K562 (cell line): ENCODE results near the gene HBB. TPM values are rescaled to one million over a fixed set of nuclear protein-coding genes. Genes with fewer than 3 reads are reported as not detected.

Experiments
- ATAC-seq: fragments of 200-7000 bp; cut with Tn5 transposase; 3 replicates; pipeline ENCODE4 v1.9.1; 2020; ENCODE audit warnings: moderate library complexity
- BruUV-seq: library from RNA; stranded (reverse); fragments of 400-500 nt; replicated peaks from 2 replicates; lab custom pipeline; 2021; lab: Mats Ljungman, UMichigan
- CTCF ChIA-PET: fragments of 300-600 bp; formaldehyde crosslinking; extraction: SDS; loops from one replicate; lab custom pipeline; 2021; ENCODE audit warnings: low intra/inter-chr PET ratio; lab: Yijun Ruan, JAX
- POLR2A ChIA-PET: fragments of 300-600, 350-650 bp; sonication (Branson Sonifier 250); formaldehyde crosslinking; extraction: SDS; loops from one replicate; lab custom pipeline; 2021; ENCODE audit warnings: antibody characterized with exemption, inconsistent platforms; lab: Yijun Ruan, JAX
- DNase-seq, 4 experiments: peaks; one replicate each; pipeline versions ENCODE4 v3.0.0 to v3.0.0-alpha.2; 2011 to 2018; ENCODE audit warnings: low spot score in 3 of 4, mixed read lengths in 3 of 4; ENCODE audit errors: extremely low read depth in 1 of 4
- FAIRE-seq: peaks from 2 replicates; lab custom pipeline; 2011; peaks lifted over from hg19 to GRCh38; lab: Jason Lieb, UNC
- H2AFZ ChIP-seq: 2 replicates; pipeline ENCODE4 v1.6.0; 2011; ENCODE audit warnings: low read depth, low read length, control low read depth, inconsistent platforms
- H3K27ac ChIP-seq: fragments of 200-600 bp; 3 replicates; pipeline ENCODE4 v1.8.0; 2011; ENCODE audit warnings: low read depth, mild to moderate bottlenecking, control low read depth, inconsistent platforms, low read length, moderate library complexity, mixed read lengths; ENCODE audit errors: extremely low read depth
- H3K27me3 ChIP-seq, 2 experiments: fragments of 300-600 bp in 1 of 2; 2 replicates in 1 of 2; 3 replicates in 1 of 2; pipeline versions ENCODE4 v1.6.0 to v1.8.0; 2011; ENCODE audit warnings: inconsistent platforms in 2 of 2, low read length in 2 of 2, mild to moderate bottlenecking in 1 of 2, mixed read lengths in 1 of 2, moderate library complexity in 1 of 2; ENCODE audit not compliant: control insufficient read depth in 2 of 2, insufficient read depth in 2 of 2
- H3K36me3 ChIP-seq: fragments of 300-600 bp; 3 replicates; pipeline ENCODE4 v1.8.0; 2011; ENCODE audit warnings: mild to moderate bottlenecking, low read length, inconsistent platforms; ENCODE audit not compliant: control insufficient read depth, insufficient read depth
- H3K4me1 ChIP-seq, 2 experiments: fragments of 200-600 bp in 1 of 2; replicated peaks in 1 of 2; 2 replicates in 1 of 2; 3 replicates in 1 of 2; pipeline versions ENCODE4 v1.5.1 to v1.8.0; 2011; ENCODE audit warnings: inconsistent platforms in 2 of 2, low read length in 2 of 2, mild to moderate bottlenecking in 1 of 2, mixed read lengths in 1 of 2, moderate library complexity in 1 of 2; ENCODE audit not compliant: control insufficient read depth in 2 of 2, insufficient read depth in 2 of 2
- H3K4me2 ChIP-seq: 2 replicates; pipeline ENCODE4 v1.6.1; 2011; ENCODE audit warnings: low read length, control low read depth, inconsistent platforms, mixed read lengths; ENCODE audit not compliant: insufficient read depth
- H3K4me3 ChIP-seq: fragments of 200-600 bp; sonication (generic), shearing (Covaris generic); 2 replicates; pipeline ENCODE4 v1.5.1; 2016; ENCODE audit warnings: control low read depth, inconsistent platforms
- H3K79me2 ChIP-seq: fragments of 200-600 bp; 3 replicates; pipeline ENCODE4 v1.8.0; 2011; ENCODE audit warnings: low read length, inconsistent platforms; ENCODE audit not compliant: control insufficient read depth, insufficient read depth
- H3K9ac ChIP-seq, 2 experiments: 2 replicates each; pipeline versions ENCODE4 v1.6.0 to v1.6.1; 2011; ENCODE audit warnings: low read depth in 2 of 2, low read length in 2 of 2, control low read depth in 1 of 2, inconsistent platforms in 1 of 2, mild to moderate bottlenecking in 1 of 2, mixed read lengths in 1 of 2; ENCODE audit not compliant: insufficient read depth in 1 of 2
- H3K9me1 ChIP-seq: one replicate; pipeline ENCODE4 v1.6.0; 2011; ENCODE audit warnings: inconsistent platforms, mild to moderate bottlenecking, low read length, moderate library complexity; ENCODE audit not compliant: control insufficient read depth, insufficient read depth
- H3K9me3 ChIP-seq: replicated peaks from 2 replicates; pipeline ENCODE4 v1.5.1; 2011; ENCODE audit warnings: low read depth, low read length, inconsistent platforms; ENCODE audit not compliant: control insufficient read depth, insufficient read depth
- H4K20me1 ChIP-seq: replicated peaks from 2 replicates; pipeline ENCODE4 v1.6.1; 2011; ENCODE audit warnings: low read length, inconsistent platforms, mixed read lengths; ENCODE audit not compliant: control insufficient read depth, insufficient read depth
- FOXK2 ChIP-seq, 2 experiments: fragments of 450-650 bp; IDR thresholded peaks in 1 of 2; conservative IDR thresholded peaks in 1 of 2; 2 replicates each; pipeline ENCODE4 v1.6.1; 2016; ENCODE audit warnings: low read depth in 2 of 2, mild to moderate bottlenecking in 1 of 2
- HDGF ChIP-seq: fragments of 450-650 bp; IDR thresholded peaks from 2 replicates; pipeline ENCODE4 v1.6.1; 2016
- KAT2B ChIP-seq: IDR thresholded peaks from one replicate; pipeline ENCODE4 v1.6.1; 2012; ENCODE audit warnings: low read depth, mild to moderate bottlenecking, control low read depth, inconsistent platforms, low read length, moderate library complexity
- KAT7 ChIP-seq: sonication (generic); formaldehyde crosslinking; IDR thresholded peaks from 2 replicates; pipeline ENCODE4 v1.8.0; 2022; ENCODE audit warnings: missing genetic modification reagents, mild to moderate bottlenecking, borderline replicate concordance
- RBM22 ChIP-seq: fragments of 200-400 bp; formaldehyde crosslinking; IDR thresholded peaks from 2 replicates; pipeline ENCODE4 v1.6.1; 2018; ENCODE audit warnings: low read length, low read depth; ENCODE audit not compliant: poor library complexity, severe bottlenecking
- RUNX1 ChIP-seq: sonication (generic); IDR thresholded peaks from 2 replicates; pipeline ENCODE4 v1.6.1; 2016; ENCODE audit warnings: antibody characterized with exemption, low read depth
- ZFP30 ChIP-seq: fragments of 250-450 bp; sonication (Bioruptor Pico); IDR thresholded peaks from 2 replicates; pipeline ENCODE4 v1.8.0; 2022; ENCODE audit warnings: moderate library complexity, mild to moderate bottlenecking, inconsistent platforms, borderline replicate concordance
- ZFP36 ChIP-seq: fragments of 150-350 bp; IDR thresholded peaks from 2 replicates; pipeline ENCODE4 v1.6.1; 2018; ENCODE audit warnings: low read length, low read depth; ENCODE audit not compliant: partially characterized antibody
- ZNF282 ChIP-seq: sonication (generic); formaldehyde crosslinking; IDR thresholded peaks from 2 replicates; pipeline ENCODE4 v1.8.1; 2023; ENCODE audit warnings: missing genetic modification reagents
- WGBS: fragments of 100-300 bp; shearing (Covaris generic); methylation state at CpG from one replicate; pipeline ENCODE4 v1.1.6; 2016; ENCODE audit warnings: low coverage, mixed read lengths; ENCODE audit not compliant: insufficient coverage; ENCODE audit errors: missing lambda C conversion rate; 5-methylcytosine and 5-hydroxymethylcytosine counted together
- in situ Hi-C: fragments of 300-500 bp; cut with MboI; formaldehyde crosslinking; loops from 4 replicates; pipeline ENCODE4 v1.15.0; 2018; ENCODE audit warnings: inconsistent platforms, mixed read lengths
- intact Hi-C: fragments of 100-400 bp; cut with micrococcal nuclease; formaldehyde crosslinking; loops from 2 replicates; pipeline ENCODE4 v1.14.2; 2022
- polyA plus RNA-seq, 8 experiments: library from polyadenylated mRNA; depleted of rRNA in 4 of 8; stranded (reverse) in 5 of 8; unstranded in 3 of 8; fragments of >200 nt; fragmentation: Nextera tagmentation in 2 of 8; fragmentation: Illumina TruSeq in 1 of 8; extraction: Ambion mirVana in 2 of 8; extraction: Trizol in 1 of 8; gene quantifications; 2 replicates each; pipeline versions ENCODE4 v1.2.1 to v1.2.3, GENCODE V29; 2011 to 2014; ENCODE audit warnings: inconsistent platforms in 1 of 8, missing spikeins in 1 of 8
- total RNA-seq, 7 experiments: library from RNA; depleted of rRNA in 6 of 7; stranded (reverse); fragments of >200 nt in 6 of 7; fragmentation: Illumina TruSeq in 2 of 7; extraction: Trizol in 2 of 7; gene quantifications; 2 replicates each; pipeline versions ENCODE4 v1.2.1 to v1.2.3, GENCODE V29; 2011 to 2021; ENCODE audit warnings: low replicate concordance in 1 of 7
- TF ChIP-seq, protein P1 (sequence below): fragments of 450-650 bp; IDR thresholded peaks from 2 replicates; pipeline ENCODE4 v1.6.1; 2017; ENCODE audit warnings: antibody characterized with exemption, mild to moderate bottlenecking
- TF ChIP-seq, protein P2 (sequence below): IDR thresholded peaks from 3 replicates; pipeline ENCODE4 v1.6.1; 2011; ENCODE audit warnings: borderline replicate concordance, mild to moderate bottlenecking, moderate library complexity; ENCODE audit not compliant: insufficient read length; ENCODE audit errors: extremely low read depth
- TF ChIP-seq, protein P3 (sequence below): fragments of 200-800 bp; sonication (Bioruptor generic); IDR thresholded peaks from 2 replicates; pipeline ENCODE4 v1.6.1; 2017; ENCODE audit warnings: missing genetic modification characterization, missing compliant biosample characterization

Gene HBB
- total and polyA plus RNA-seq, 9 of the 15 experiments (the other 6 are each of a cell fraction or from before 2014, with no cell fraction given): 0.33 to 3.4 (median 1.2) TPM; not detected in 2

DNA sequence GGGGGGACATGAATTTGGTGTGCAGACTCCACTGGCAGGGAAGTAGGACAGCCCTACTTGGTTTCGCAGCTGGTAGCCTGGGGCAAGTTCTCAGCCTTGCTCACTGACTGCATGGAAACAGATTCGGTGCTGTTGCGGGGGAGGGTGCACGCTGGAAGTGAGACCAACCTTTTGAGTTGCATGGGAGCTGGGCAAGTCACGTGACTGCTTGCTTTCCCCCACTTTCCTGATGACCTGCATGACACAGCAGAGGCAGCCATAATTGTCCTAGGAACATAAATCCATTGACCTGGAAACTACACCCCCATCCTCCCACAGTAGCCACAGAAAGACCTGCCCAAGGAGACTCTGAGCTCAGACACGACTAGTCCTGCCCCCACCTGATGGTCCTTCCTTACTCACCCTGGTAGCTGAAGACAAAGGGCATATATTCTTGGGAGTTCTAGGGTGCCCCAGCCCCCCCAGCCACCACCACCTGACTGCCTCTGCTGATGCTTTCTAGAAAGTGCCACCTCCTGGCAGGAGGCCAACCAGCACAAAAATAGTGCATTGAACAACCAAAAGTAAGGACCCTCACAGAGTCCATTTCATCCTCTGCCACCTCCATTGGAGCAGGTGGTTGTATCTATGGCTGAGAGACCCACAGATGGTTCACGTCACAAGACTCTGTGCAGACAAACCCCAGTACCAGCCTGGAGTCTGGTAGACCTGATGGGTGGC, 31.8 kb upstream of the HBB start:
- intact Hi-C loops: no loop called here
- Histone ChIP-seq H3K4me1 (peaks cover 25 to 40% of the 10 kb centered on the region in 2 experiments), H3K79me2 (peaks cover 29% of the 10 kb centered on the region), H3K27me3 (no peaks in the 10 kb centered on the region), H4K20me1 (peaks cover 4% of the 10 kb centered on the region; the same call in 1 of the 2 replicates), H3K36me3 (peaks cover 6% of the 10 kb centered on the region; the same call in 1 of the 3 replicates), H3K4me2 (peak overlapping the region; percentile 39), H3K4me3 (no peak overlapping the region), H3K27ac (peak overlapping the region; percentile 56), H3K9ac (peak overlapping the region in 1 of 2 experiments; percentile 81; a peak in 3 of 4 replicates), H3K9me1 (no peaks in the 10 kb centered on the region), H3K9me3 (no peaks in the 10 kb centered on the region), H2AFZ (peak overlapping the region; percentile 41)
- POLR2A ChIA-PET: interaction anchor here (1.4 to 3.7 kb wide), 4 partner anchors 9 to 22 kb away, joined by 3 to 31 read pairs (median 10); partner anchors contain the start of gene HBE1
- ATAC-seq (peak; percentile 8), FAIRE-seq (peak; percentile 57), DNase-seq (peak; percentile 40 to 89 (median 48))
- in situ Hi-C loops: no loop called here
- CTCF ChIA-PET: no interaction called here
- WGBS: 8% methylated on average over 4 of the region's 7 CpGs
- no TSS peak for BruUV-seq
- TF ChIP-seq KAT7 (CRISPR knock-in tag) (no peak), ZFP36 (peak; percentile 43), RUNX1 (no peak), KAT2B (no peak), RBM22 (no peak), ZFP30 (CRISPR knock-in tag) (no peak), ZNF282 (CRISPR knock-in tag) (no peak), FOXK2 (conservative IDR thresholded peaks at IDR 0.05 in 1 of 2, IDR thresholded peaks at IDR 0.05 in 1 of 2; ENCODE audit: low read depth in 2 of 2) (peak in 1 of 2 experiments; percentile 53; a peak in 1 of 4 replicates), HDGF (no peak)
- TF ChIP-seq, protein P1, sequence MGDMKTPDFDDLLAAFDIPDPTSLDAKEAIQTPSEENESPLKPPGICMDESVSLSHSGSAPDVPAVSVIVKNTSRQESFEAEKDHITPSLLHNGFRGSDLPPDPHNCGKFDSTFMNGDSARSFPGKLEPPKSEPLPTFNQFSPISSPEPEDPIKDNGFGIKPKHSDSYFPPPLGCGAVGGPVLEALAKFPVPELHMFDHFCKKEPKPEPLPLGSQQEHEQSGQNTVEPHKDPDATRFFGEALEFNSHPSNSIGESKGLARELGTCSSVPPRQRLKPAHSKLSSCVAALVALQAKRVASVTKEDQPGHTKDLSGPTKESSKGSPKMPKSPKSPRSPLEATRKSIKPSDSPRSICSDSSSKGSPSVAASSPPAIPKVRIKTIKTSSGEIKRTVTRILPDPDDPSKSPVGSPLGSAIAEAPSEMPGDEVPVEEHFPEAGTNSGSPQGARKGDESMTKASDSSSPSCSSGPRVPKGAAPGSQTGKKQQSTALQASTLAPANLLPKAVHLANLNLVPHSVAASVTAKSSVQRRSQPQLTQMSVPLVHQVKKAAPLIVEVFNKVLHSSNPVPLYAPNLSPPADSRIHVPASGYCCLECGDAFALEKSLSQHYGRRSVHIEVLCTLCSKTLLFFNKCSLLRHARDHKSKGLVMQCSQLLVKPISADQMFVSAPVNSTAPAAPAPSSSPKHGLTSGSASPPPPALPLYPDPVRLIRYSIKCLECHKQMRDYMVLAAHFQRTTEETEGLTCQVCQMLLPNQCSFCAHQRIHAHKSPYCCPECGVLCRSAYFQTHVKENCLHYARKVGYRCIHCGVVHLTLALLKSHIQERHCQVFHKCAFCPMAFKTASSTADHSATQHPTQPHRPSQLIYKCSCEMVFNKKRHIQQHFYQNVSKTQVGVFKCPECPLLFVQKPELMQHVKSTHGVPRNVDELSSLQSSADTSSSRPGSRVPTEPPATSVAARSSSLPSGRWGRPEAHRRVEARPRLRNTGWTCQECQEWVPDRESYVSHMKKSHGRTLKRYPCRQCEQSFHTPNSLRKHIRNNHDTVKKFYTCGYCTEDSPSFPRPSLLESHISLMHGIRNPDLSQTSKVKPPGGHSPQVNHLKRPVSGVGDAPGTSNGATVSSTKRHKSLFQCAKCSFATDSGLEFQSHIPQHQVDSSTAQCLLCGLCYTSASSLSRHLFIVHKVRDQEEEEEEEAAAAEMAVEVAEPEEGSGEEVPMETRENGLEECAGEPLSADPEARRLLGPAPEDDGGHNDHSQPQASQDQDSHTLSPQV: peak; percentile 92
- TF ChIP-seq, protein P2, sequence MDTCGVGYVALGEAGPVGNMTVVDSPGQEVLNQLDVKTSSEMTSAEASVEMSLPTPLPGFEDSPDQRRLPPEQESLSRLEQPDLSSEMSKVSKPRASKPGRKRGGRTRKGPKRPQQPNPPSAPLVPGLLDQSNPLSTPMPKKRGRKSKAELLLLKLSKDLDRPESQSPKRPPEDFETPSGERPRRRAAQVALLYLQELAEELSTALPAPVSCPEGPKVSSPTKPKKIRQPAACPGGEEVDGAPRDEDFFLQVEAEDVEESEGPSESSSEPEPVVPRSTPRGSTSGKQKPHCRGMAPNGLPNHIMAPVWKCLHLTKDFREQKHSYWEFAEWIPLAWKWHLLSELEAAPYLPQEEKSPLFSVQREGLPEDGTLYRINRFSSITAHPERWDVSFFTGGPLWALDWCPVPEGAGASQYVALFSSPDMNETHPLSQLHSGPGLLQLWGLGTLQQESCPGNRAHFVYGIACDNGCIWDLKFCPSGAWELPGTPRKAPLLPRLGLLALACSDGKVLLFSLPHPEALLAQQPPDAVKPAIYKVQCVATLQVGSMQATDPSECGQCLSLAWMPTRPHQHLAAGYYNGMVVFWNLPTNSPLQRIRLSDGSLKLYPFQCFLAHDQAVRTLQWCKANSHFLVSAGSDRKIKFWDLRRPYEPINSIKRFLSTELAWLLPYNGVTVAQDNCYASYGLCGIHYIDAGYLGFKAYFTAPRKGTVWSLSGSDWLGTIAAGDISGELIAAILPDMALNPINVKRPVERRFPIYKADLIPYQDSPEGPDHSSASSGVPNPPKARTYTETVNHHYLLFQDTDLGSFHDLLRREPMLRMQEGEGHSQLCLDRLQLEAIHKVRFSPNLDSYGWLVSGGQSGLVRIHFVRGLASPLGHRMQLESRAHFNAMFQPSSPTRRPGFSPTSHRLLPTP: no peak
- TF ChIP-seq, protein P3, sequence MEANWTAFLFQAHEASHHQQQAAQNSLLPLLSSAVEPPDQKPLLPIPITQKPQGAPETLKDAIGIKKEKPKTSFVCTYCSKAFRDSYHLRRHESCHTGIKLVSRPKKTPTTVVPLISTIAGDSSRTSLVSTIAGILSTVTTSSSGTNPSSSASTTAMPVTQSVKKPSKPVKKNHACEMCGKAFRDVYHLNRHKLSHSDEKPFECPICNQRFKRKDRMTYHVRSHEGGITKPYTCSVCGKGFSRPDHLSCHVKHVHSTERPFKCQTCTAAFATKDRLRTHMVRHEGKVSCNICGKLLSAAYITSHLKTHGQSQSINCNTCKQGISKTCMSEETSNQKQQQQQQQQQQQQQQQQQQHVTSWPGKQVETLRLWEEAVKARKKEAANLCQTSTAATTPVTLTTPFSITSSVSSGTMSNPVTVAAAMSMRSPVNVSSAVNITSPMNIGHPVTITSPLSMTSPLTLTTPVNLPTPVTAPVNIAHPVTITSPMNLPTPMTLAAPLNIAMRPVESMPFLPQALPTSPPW: peak; percentile 6; the same call in 1 of the 2 replicates
